Panc1 (cell line): Measurements from ENCODE around the gene ZNF334. TPM values are rescaled to one million over a fixed set of nuclear protein-coding genes. Genes with fewer than 3 reads are reported as not detected.

Source experiments
- ATAC-seq: fragments of 200-7000 bp; cut with Tn5 transposase; 2 replicates; pipeline ENCODE4 v1.9.1; 2020; ENCODE audit warnings: mild to moderate bottlenecking, moderate library complexity
- BruUV-seq: library from RNA; stranded (reverse); fragments of 400-500 nt; replicated peaks from 2 replicates; lab custom pipeline; 2021; lab: Mats Ljungman, UMichigan
- CTCF ChIA-PET: fragments of 300-600 bp; sonication (Branson Sonifier 250); formaldehyde crosslinking; loops from one replicate; lab custom pipeline; 2022; ENCODE audit warnings: antibody characterized with exemption; lab: Charles Lee
- POLR2A ChIA-PET: fragments of 300-600 bp; sonication (Branson Sonifier 250); formaldehyde crosslinking; loops from one replicate; lab custom pipeline; 2022; ENCODE audit warnings: antibody characterized with exemption; lab: Charles Lee
- DNase-seq: peaks from one replicate; pipeline ENCODE4 v3.0.0-alpha.2; 2010; ENCODE audit warnings: low read depth, low spot score
- H3K27ac ChIP-seq: 2 replicates; pipeline ENCODE4 v1.5.1; 2011; ENCODE audit warnings: mild to moderate bottlenecking, low read length, inconsistent platforms
- H3K27me3 ChIP-seq: fragments of 200-500 bp; sonication (Bioruptor generic); 2 replicates; pipeline ENCODE4 v1.6.0; 2014; ENCODE audit warnings: low read length, inconsistent platforms; ENCODE audit not compliant: control insufficient read depth, insufficient read depth
- H3K36me3 ChIP-seq: fragments of 200-500 bp; sonication (Bioruptor generic); 2 replicates; pipeline ENCODE4 v1.5.1; 2014; ENCODE audit warnings: inconsistent platforms, mild to moderate bottlenecking, low read length, moderate library complexity; ENCODE audit not compliant: control insufficient read depth, insufficient read depth
- H3K4me1 ChIP-seq: 2 replicates; pipeline ENCODE4 v1.5.1; 2011; ENCODE audit warnings: inconsistent platforms, mild to moderate bottlenecking, low read length, moderate library complexity; ENCODE audit not compliant: control insufficient read depth, insufficient read depth
- H3K4me3 ChIP-seq, 2 experiments: 2 replicates each; pipeline ENCODE4 v1.5.1; 2011 to 2012; ENCODE audit warnings: low read depth in 2 of 2, low read length in 2 of 2, mild to moderate bottlenecking in 2 of 2, inconsistent platforms in 1 of 2, moderate library complexity in 1 of 2
- H3K9me3 ChIP-seq: fragments of 200-500 bp; sonication (Bioruptor generic); 2 replicates; pipeline ENCODE4 v1.5.1; 2014; ENCODE audit warnings: low read depth, mild to moderate bottlenecking, inconsistent platforms, low read length, moderate library complexity; ENCODE audit not compliant: control insufficient read depth, insufficient read depth
- CTCF ChIP-seq: fragments of 450-650 bp; IDR thresholded peaks from 2 replicates; pipeline ENCODE4 v1.5.1; 2017; ENCODE audit warnings: mild to moderate bottlenecking
- POLR2AphosphoS5 ChIP-seq: IDR thresholded peaks from 2 replicates; pipeline ENCODE4 v1.6.1; 2012; ENCODE audit warnings: mild to moderate bottlenecking, low read depth, low read length, moderate library complexity
- REST ChIP-seq, 2 experiments: IDR thresholded peaks; 2 replicates each; pipeline ENCODE4 v1.6.1; 2011 to 2012; ENCODE audit warnings: low read depth in 2 of 2, control low read depth in 1 of 2, low read length in 1 of 2, mild to moderate bottlenecking in 1 of 2, moderate library complexity in 1 of 2; ENCODE audit not compliant: insufficient read depth in 1 of 2
- SIN3A ChIP-seq: IDR thresholded peaks from 2 replicates; pipeline ENCODE4 v1.6.1; 2012; ENCODE audit warnings: low read depth, mild to moderate bottlenecking, low read length, moderate library complexity, borderline replicate concordance; ENCODE audit not compliant: insufficient read depth
- TCF7L2 ChIP-seq: IDR thresholded peaks from 2 replicates; pipeline ENCODE4 v1.6.1; 2011; ENCODE audit warnings: mild to moderate bottlenecking, low read depth, low read length, inconsistent platforms
- in situ Hi-C: cut with HindIII; loops from 2 replicates; pipeline ENCODE4 v1.10.0; 2016; ENCODE audit warnings: low sequenced_read_pairs, low pct_unique_long_range_greater_than_20kb
- intact Hi-C: fragments of 100-400 bp; cut with micrococcal nuclease; formaldehyde crosslinking; loops from one replicate; pipeline ENCODE4 v1.10.0; 2022; ENCODE audit not compliant: unreplicated experiment
- total RNA-seq: library from RNA; stranded (reverse); gene quantifications from one replicate; pipeline ENCODE4 v1.2.1, GENCODE V29; 2021; ENCODE audit not compliant: unreplicated experiment

The ZNF334 gene
- total RNA-seq, 1 experiment from 2014 or later, result 0.28 TPM

GRCh38 chr20:46557231-46557956 lies 44.0 kb upstream of the ZNF334 start:
- in situ Hi-C loops (no loop called here), intact Hi-C loops (no loop called here)
- DNase-seq, result no peak
- ATAC-seq, result no peak
- Histone ChIP-seq H3K9me3 (no peaks in the 10 kb centered on the region), H3K36me3 (no peaks in the 10 kb centered on the region), H3K27ac (no peak overlapping the region), H3K4me1 (peaks cover 2% of the 10 kb centered on the region; the same call in 1 of the 2 replicates), H3K27me3 (peaks cover 3% of the 10 kb centered on the region), H3K4me3 (no peak overlapping the region)
- ChIA-PET CTCF (no interaction called here), POLR2A (no interaction called here)
- BruUV-seq, result no TSS peak
- TF ChIP-seq REST (IDR thresholded peaks at IDR 0.05; ENCODE audit: insufficient read depth in 1 of 2, low read depth in 2 of 2, low read length in 1 of 2) (no peak), SIN3A (no peak), TCF7L2 (no peak), CTCF (no peak), POLR2AphosphoS5 (no peak)

- in situ Hi-C loops (no loop called here), intact Hi-C loops (no loop called here)
- Histone ChIP-seq H3K9me3 (no peaks in the 10 kb centered on the region), H3K27me3 (peaks cover 3% of the 10 kb centered on the region), H3K36me3 (no peaks in the 10 kb centered on the region), H3K4me1 (no peaks in the 10 kb centered on the region), H3K4me3 (no peak overlapping the region), H3K27ac (no peak overlapping the region)
- DNase-seq (no peak), ATAC-seq (no peak)
- POLR2A ChIA-PET, result no interaction called here
- no TSS peak for BruUV-seq
- CTCF ChIA-PET, result no interaction called here
- TF ChIP-seq SIN3A (no peak), TCF7L2 (no peak), CTCF (no peak)
These were observed 42.1 kb upstream of the ZNF334 start for GRCh38 chr20:46555370-46555956.
